GM12878 (cell line): ENCODE measurements around the gene TMTC3.

Experiments
- CHD1 ChIP-seq: IDR thresholded peaks from 2 replicates; pipeline ENCODE4 v1.6.1; 2012; ENCODE audit warnings: low read depth, low read length, improper control_type of control experiment
- CTCF ChIP-seq, 3 experiments: IDR thresholded peaks in 2 of 3; conservative IDR thresholded peaks in 1 of 3; 2 replicates each; pipeline ENCODE4 v1.5.1; 2011; ENCODE audit warnings: low read depth in 3 of 3, low read length in 3 of 3, mild to moderate bottlenecking in 3 of 3, control low read depth in 2 of 3, moderate library complexity in 2 of 3, inconsistent platforms in 1 of 3, mixed read lengths in 1 of 3; ENCODE audit not compliant: control insufficient read depth in 2 of 3, insufficient read depth in 1 of 3; ENCODE audit errors: extremely low read depth in 1 of 3
- ETV6 ChIP-seq, 2 experiments: fragments of 450-650 bp in 1 of 2; IDR thresholded peaks in 1 of 2; conservative IDR thresholded peaks in 1 of 2; 2 replicates each; pipeline ENCODE4 v1.6.1; 2014; ENCODE audit warnings: antibody characterized with exemption in 1 of 2, borderline replicate concordance in 1 of 2, low read depth in 1 of 2, mild to moderate bottlenecking in 1 of 2, moderate library complexity in 1 of 2
- GATAD2B ChIP-seq: fragments of 450-650 bp; conservative IDR thresholded peaks from 2 replicates; pipeline ENCODE4 v1.6.1; 2017; ENCODE audit warnings: low read depth, mild to moderate bottlenecking, moderate library complexity
- HDAC2 ChIP-seq: fragments of 200-600 bp; sonication (generic); IDR thresholded peaks from 2 replicates; pipeline ENCODE4 v1.6.1; 2017
- MXI1 ChIP-seq: fragments of 150-350 bp; IDR thresholded peaks from 2 replicates; pipeline ENCODE4 v1.6.1; 2011; ENCODE audit warnings: low read depth, mild to moderate bottlenecking, inconsistent platforms, low read length, improper control_type of control experiment
- NFYA ChIP-seq: IDR thresholded peaks from 2 replicates; pipeline ENCODE4 v1.6.1; 2011; ENCODE audit warnings: low read depth, mild to moderate bottlenecking, low read length, improper control_type of control experiment, borderline replicate concordance
- TARDBP ChIP-seq: IDR thresholded peaks from 2 replicates; pipeline ENCODE4 v1.6.1; 2016; ENCODE audit warnings: borderline replicate concordance
- USF1 ChIP-seq: IDR thresholded peaks from 2 replicates; pipeline ENCODE4 v1.6.1; 2011; ENCODE audit warnings: borderline replicate concordance, low read depth, mild to moderate bottlenecking, moderate library complexity, mixed read lengths, low read length; ENCODE audit not compliant: insufficient read depth; ENCODE audit errors: extremely low read length
- YBX1 ChIP-seq: fragments of 450-650 bp; IDR thresholded peaks from 2 replicates; pipeline ENCODE4 v1.6.1; 2016; ENCODE audit warnings: antibody characterized with exemption
- ZBED1 ChIP-seq: IDR thresholded peaks from 2 replicates; pipeline ENCODE4 v1.6.1; 2016; ENCODE audit warnings: borderline replicate concordance
- ZNF24 ChIP-seq: fragments of 450-650 bp; IDR thresholded peaks from 2 replicates; pipeline ENCODE4 v1.6.1; 2017; ENCODE audit warnings: antibody characterized with exemption, mild to moderate bottlenecking
- TF ChIP-seq, protein P1 (sequence below): fragments of 450-650 bp; IDR thresholded peaks from 2 replicates; pipeline ENCODE4 v1.6.1; 2017; ENCODE audit warnings: mild to moderate bottlenecking
- TF ChIP-seq, protein P2 (sequence below): IDR thresholded peaks from 2 replicates; pipeline ENCODE4 v1.6.1; 2011; ENCODE audit warnings: low read depth, low read length, improper control_type of control experiment, borderline replicate concordance

DNA sequence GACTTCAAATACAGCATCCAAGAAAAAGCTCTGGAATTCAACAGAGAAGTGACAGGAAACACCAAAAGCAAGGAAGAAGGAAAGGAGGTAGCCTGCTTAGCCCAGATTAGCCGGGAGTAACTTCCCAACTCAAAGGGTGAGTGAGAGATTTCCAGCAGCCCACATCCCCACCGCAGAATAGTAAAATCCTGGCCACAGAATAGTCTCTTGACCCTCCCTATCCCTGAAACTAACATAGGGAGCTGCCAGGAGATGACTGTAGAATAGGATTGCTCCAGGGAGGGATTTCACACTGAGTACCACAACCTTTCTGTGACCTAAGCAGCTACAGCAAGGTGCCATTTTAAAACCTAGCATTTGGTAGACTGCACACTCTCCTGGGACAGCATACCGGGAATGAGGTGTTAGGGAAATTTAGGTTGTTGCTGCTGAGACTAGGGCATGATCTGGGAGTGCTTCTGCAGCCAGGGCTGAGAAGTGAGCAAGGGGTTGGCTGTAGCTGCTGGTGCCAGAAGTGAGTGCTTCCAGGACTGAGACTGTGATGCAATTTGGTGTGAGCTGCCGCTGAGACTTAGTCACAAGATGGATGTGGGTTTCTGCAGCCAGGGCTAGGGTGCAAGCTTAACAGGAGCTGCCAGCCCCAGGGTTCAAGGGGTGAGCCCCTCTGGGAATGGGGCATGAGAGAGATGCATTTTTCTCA is 66.0 kb downstream of the TMTC3 start:
- no peak for TF ChIP-seq CTCF (IDR thresholded peaks at IDR 0.05 in 2 of 3, conservative IDR thresholded peaks at IDR 0.05 in 1 of 3; ENCODE audit: control insufficient read depth in 2 of 3, extremely low read depth in 1 of 3, insufficient read depth in 1 of 3, low read depth in 3 of 3, low read length in 3 of 3)
- no peak for TF ChIP-seq HDAC2
- TF ChIP-seq NFYA = no peak
- no peak for TF ChIP-seq ZNF24
- TF ChIP-seq TARDBP = no peak
- TF ChIP-seq ETV6 (conservative IDR thresholded peaks at IDR 0.05 in 1 of 2, IDR thresholded peaks at IDR 0.05 in 1 of 2; ENCODE audit: borderline replicate concordance in 1 of 2, low read depth in 1 of 2) = no peak
- TF ChIP-seq ZBED1 = no peak
- no peak for TF ChIP-seq YBX1
- TF ChIP-seq, protein P1, sequence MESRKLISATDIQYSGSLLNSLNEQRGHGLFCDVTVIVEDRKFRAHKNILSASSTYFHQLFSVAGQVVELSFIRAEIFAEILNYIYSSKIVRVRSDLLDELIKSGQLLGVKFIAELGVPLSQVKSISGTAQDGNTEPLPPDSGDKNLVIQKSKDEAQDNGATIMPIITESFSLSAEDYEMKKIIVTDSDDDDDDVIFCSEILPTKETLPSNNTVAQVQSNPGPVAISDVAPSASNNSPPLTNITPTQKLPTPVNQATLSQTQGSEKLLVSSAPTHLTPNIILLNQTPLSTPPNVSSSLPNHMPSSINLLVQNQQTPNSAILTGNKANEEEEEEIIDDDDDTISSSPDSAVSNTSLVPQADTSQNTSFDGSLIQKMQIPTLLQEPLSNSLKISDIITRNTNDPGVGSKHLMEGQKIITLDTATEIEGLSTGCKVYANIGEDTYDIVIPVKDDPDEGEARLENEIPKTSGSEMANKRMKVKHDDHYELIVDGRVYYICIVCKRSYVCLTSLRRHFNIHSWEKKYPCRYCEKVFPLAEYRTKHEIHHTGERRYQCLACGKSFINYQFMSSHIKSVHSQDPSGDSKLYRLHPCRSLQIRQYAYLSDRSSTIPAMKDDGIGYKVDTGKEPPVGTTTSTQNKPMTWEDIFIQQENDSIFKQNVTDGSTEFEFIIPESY = no peak
- TF ChIP-seq CHD1 = no peak
- TF ChIP-seq MXI1 = no peak
- TF ChIP-seq GATAD2B = no peak
- TF ChIP-seq, protein P2, sequence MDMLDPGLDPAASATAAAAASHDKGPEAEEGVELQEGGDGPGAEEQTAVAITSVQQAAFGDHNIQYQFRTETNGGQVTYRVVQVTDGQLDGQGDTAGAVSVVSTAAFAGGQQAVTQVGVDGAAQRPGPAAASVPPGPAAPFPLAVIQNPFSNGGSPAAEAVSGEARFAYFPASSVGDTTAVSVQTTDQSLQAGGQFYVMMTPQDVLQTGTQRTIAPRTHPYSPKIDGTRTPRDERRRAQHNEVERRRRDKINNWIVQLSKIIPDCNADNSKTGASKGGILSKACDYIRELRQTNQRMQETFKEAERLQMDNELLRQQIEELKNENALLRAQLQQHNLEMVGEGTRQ = no peak
- TF ChIP-seq USF1 = no peak
